Neuron (in vitro differentiated cells): ENCODE results near the gene TMCO1.
"Not testable (repeated sequence)": the region's sequence is repeated elsewhere in the genome, so short reads cannot be mapped to it uniquely, and the experiment has no call there.

Experiments used
- H2AFZ ChIP-seq: one replicate; pipeline ENCODE4 v1.6.1; 2013; ENCODE audit warnings: low read depth, mild to moderate bottlenecking, inconsistent platforms, low read length, moderate library complexity
- H3K27me3 ChIP-seq: one replicate; pipeline ENCODE4 v1.6.1; 2013; ENCODE audit warnings: low read length; ENCODE audit not compliant: insufficient read depth
- H3K36me3 ChIP-seq: one replicate; pipeline ENCODE4 v1.6.1; 2013; ENCODE audit warnings: low read length; ENCODE audit not compliant: insufficient read depth
- H3K4me1 ChIP-seq: one replicate; pipeline ENCODE4 v1.6.1; 2013; ENCODE audit warnings: low read length; ENCODE audit not compliant: insufficient read depth
- H3K4me3 ChIP-seq: 2 replicates; pipeline ENCODE4 v1.5.1; 2013; ENCODE audit warnings: mild to moderate bottlenecking, low read length, moderate library complexity
- H3K9me3 ChIP-seq: one replicate; pipeline ENCODE4 v1.6.1; 2013; ENCODE audit warnings: low read length

TMCO1 gene

DNA sequence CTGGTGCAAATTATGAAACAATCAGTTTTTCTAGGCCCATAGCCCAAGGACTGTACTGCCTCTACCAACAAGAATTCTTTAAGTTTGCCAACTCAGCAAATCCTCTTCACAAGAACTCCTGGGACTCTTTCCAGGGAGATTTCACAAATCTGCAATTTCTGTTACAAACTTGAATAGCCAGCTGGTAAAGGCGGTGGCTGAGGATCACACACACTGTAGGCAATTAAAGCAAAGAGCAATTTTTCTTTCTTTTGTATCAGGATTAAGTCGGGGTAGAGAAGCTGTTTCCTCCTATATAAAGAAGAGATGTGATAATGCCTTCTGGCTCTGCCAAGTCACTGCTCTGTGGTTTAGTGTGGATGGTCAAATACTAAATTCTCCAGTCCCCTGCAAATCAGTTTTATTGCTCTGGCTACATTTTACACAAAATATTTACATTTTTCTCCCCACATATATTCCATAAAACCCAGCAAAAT is 72.0 kb downstream of the TMCO1 start:
- H3K9me3 ChIP-seq: peaks cover 3% of the 10 kb centered on the region
- H2AFZ ChIP-seq: no peak overlapping the region
- H3K36me3 ChIP-seq: peaks cover 2% of the 10 kb centered on the region
- peak overlapping the region; percentile 53 for H3K4me3 ChIP-seq
- H3K27me3 ChIP-seq: no peaks in the 10 kb centered on the region
- peaks cover 1% of the 10 kb centered on the region for H3K4me1 ChIP-seq

DNA sequence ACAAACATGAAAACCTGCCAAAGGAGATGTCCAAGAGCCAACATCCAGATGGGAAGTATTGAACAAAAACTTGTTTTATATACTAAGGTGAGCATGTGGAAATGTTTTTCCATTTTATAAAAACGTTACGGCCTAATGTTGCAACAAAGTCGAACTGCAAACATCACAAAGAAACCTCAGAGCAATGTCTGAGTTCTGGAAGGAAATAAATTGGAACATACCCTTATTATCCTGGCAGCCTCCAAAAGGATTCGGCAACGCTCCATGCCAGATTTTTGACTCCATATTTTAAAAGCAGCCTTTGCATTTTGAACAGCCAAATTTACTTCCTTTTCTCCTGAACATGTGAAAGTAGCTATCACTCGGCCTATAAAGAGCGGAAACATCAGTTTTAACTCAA is 73.6 kb downstream of the TMCO1 start:
- H2AFZ ChIP-seq: no peak overlapping the region
- H3K4me3 ChIP-seq: no peak overlapping the region
- H3K9me3 ChIP-seq: peaks cover 6% of the 10 kb centered on the region
- peaks cover 2% of the 10 kb centered on the region for H3K36me3 ChIP-seq
- H3K4me1 ChIP-seq: peaks cover 1% of the 10 kb centered on the region
- H3K27me3 ChIP-seq: no peaks in the 10 kb centered on the region

DNA sequence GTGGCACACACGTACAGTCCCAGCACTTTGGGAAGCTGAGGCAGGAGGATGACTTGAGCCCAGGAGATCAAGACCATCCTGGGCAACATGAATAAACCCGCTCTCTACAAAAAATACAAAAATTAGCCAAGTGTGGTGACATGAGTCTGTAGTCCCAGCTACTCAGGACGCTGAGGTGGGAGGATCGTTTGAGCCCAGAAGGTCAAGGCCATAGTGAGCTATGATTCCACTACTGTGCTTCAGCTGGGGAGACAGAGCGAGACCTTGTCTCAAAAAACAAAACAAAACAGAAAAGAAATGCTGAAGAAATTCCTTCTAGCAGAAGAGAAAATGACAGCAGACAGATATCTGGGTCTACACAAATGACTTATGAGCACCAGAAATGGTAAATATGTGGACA is 80.6 kb downstream of the TMCO1 start:
- no peak overlapping the region for H3K4me3 ChIP-seq
- H3K36me3 ChIP-seq: peaks cover 19% of the 10 kb centered on the region
- no peaks in the 10 kb centered on the region for H3K4me1 ChIP-seq
- no peak overlapping the region for H2AFZ ChIP-seq
- H3K9me3 ChIP-seq: peaks cover 8% of the 10 kb centered on the region
- H3K27me3 ChIP-seq: no peaks in the 10 kb centered on the region

DNA sequence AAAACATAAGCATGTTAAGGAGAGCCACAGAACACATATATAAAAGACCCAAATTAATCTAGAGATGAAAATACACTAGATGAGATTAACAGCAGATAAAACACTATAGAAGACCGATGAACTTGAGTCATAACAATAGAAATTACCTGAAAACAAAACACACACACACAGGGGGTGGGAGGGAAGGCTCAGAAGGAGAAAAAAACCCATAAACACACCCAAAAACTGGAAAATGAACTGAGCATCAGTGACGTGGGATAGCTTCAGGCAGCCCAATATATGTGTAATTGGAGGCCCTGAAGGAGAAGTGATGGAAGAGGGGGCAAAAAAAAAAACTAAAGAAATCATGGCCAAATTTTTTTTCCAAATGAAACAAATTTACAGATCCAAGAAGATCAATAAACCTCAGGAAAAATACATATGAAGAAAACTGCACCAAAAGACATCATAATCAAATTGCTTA is 81.7 kb downstream of the TMCO1 start:
- H3K4me3 ChIP-seq: no peak overlapping the region
- H3K9me3 ChIP-seq: peaks cover 8% of the 10 kb centered on the region
- no peak overlapping the region for H2AFZ ChIP-seq
- no peaks in the 10 kb centered on the region for H3K27me3 ChIP-seq
- H3K4me1 ChIP-seq: no peaks in the 10 kb centered on the region
- H3K36me3 ChIP-seq: peaks cover 30% of the 10 kb centered on the region

DNA sequence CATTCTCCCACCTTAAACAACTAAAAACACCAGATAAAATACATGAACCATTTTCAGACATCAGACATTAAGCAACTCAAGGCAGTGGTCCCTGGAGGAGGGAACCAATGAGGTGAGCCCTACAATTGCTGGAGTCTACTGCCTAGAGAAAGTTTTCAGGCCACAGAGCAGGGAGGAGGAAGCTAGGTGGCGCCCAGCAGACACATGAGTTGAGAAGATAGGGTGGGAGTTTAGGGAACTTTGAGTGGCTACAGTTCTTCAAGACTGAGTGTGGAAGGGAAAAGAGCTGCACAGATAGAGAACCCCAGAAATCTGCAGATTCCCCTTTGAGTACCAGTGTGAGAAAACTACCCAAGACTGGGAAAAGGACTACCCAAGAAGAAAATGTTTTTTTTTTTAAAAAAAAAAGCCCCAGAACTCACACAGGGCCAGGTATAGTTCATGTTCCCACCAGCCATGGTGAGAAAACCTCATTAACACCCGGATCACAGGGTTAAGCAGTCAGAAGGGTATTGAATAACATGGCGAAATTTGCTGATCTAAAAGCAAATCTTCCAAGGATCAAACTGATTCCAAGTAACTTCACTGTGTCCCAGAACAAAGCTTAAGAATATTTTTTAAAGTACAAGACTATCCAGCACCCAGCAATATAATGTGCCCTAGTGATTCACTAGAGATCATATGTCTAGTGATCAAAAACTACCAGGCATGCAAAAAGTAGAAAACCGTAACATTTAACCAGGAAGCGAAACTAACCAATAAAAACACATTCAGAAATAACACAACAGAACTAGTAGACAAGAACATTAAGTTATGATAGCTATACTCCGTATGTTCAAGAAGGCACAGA is 82.3 kb downstream of the TMCO1 start:
- Histone ChIP-seq H3K4me3 (no peak overlapping the region), H2AFZ (no peak overlapping the region), H3K4me1 (no peaks in the 10 kb centered on the region), H3K9me3 (peaks cover 8% of the 10 kb centered on the region), H3K36me3 (peaks cover 36% of the 10 kb centered on the region), H3K27me3 (no peaks in the 10 kb centered on the region)

DNA sequence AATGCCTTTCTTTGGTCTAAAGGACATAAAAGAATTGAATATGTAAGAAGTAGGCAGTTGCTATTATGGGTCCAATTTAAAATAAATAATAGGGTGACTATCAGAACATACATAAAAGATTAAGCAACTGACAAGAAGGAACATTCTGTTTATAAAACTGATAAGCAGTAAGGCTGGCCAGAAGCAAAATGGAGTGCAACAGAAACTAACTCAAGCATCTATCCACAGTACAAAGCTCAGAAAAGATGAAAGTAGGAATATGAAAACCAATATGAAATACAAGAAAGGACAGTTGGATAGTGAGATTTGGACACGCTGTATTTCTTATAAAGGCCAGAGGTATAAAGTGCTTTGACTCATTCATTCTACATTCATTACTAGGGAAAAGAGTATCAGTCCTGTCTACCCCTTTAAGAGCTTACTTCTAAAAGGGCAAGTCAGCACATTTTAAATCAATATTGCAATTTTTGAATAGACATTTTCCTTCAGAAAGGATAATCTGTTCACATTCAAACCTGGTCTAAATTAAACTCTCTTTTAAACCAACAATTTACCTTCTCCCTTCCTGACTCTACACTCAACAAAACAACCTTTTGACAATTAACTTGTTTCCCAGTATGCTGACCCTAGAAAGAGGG is 84.7 kb downstream of the TMCO1 start:
- no peaks in the 10 kb centered on the region for H3K27me3 ChIP-seq
- H3K4me1 ChIP-seq: no peaks in the 10 kb centered on the region
- H3K9me3 ChIP-seq: peaks cover 4% of the 10 kb centered on the region
- peaks cover 51% of the 10 kb centered on the region for H3K36me3 ChIP-seq
- H2AFZ ChIP-seq: no peak overlapping the region
- no peak overlapping the region for H3K4me3 ChIP-seq

DNA sequence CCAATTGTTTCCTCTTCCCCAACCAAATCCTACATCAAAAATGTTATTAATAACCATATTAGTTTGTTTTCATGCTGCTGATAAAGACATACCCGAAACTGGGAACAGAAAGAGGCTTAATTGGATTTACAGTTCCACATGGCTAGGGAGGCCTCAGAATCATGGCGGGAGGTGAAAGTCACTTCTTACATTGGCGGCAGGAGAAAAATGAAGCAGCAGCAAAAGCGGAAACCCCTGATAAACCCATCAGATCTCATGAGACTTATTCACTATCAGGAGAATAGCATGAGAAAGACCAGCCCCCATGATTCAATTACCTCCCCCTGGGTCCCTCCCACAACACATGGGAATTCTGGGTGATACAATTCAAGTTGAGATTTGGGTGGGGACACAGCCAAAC is 87.9 kb downstream of the TMCO1 start:
- H3K4me1 ChIP-seq, H3K4me3 ChIP-seq, H3K27me3 ChIP-seq, H2AFZ ChIP-seq, H3K9me3 ChIP-seq: not testable (repeated sequence)
- H3K36me3 ChIP-seq: peaks cover 58% of the 10 kb centered on the region

DNA sequence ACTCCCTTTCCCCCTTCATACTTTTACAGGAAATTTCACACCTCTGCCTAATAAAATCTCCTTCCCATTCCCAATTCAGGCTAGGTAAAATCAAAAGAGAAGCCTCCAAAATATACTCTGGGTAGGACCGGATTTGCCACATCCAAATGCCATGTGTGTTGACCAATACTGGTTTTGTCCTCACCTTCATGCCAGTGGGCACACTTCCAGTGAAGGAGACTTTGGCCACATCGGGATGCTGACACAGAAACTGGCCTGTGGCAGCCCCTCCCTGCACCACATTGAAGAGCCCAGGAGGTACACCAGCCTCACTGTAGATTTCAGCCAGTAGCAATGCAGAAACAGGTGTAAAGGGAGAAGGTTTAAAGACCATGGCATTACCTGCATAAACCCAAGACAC is 88.4 kb downstream of the TMCO1 start:
- Histone ChIP-seq H3K36me3 (peaks cover 56% of the 10 kb centered on the region), H3K4me1 (no peaks in the 10 kb centered on the region), H3K4me3 (no peak overlapping the region), H2AFZ (no peak overlapping the region), H3K9me3 (peaks cover 6% of the 10 kb centered on the region), H3K27me3 (no peaks in the 10 kb centered on the region)

DNA sequence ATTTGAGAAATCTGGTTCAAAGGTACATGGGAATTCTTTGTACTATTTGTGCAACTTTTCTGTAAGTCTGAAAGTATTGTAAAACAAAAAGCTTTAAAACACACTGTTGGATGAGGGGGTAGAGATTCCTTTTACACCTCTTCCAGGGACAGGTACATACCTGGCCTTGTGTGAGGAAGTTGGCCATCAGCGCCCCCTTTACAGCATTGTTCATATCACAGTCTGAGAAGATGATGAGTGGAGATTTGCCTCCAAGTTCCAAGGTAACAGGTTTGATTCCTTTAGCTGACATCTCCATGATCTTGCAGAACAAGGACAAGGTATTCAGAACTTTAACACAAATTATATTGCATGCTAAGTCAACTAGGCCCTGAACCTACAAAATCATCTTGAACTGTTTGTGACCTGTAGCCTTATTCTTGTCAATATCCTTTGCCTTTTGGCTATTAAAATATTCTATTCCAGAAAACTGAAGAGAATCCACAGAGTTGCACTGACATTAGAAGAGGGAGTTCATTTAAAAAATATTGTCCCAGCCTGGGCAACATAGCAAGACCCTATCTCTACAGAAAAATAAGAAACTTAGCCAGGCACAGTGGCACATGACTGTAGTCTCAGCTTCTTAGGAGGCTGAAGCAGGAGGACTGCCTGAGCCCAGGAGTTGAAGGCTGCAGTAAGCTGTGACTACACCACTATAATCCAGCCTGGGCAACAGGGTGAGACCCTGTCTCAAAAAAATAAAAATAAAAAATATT is 89.2 kb downstream of the TMCO1 start:
- no peaks in the 10 kb centered on the region for H3K27me3 ChIP-seq
- H3K4me3 ChIP-seq: no peak overlapping the region
- H3K4me1 ChIP-seq: no peaks in the 10 kb centered on the region
- peaks cover 6% of the 10 kb centered on the region for H3K9me3 ChIP-seq
- H2AFZ ChIP-seq: no peak overlapping the region
- peaks cover 57% of the 10 kb centered on the region for H3K36me3 ChIP-seq

DNA sequence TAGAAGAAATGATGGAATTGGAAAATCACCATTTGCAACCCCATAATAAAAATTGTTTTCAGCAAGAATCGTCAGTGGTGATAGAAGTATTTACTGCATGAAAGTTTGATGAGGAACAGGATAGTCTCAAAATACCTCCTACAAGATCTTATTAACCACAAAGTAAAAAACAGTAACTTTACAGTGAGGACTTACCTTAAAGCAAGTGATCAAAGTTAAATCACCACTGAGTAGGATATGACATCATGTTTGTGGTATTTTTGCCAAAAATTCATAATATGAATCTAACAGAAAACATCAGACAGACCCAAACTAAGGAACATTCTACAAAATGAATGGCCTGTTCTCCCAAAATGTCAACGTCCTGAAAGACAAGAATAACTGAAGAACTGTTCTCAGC is 90.2 kb downstream of the TMCO1 start:
- Histone ChIP-seq H3K9me3 (peaks cover 6% of the 10 kb centered on the region), H3K4me3 (no peak overlapping the region), H2AFZ (no peak overlapping the region), H3K36me3 (peaks cover 57% of the 10 kb centered on the region), H3K27me3 (no peaks in the 10 kb centered on the region), H3K4me1 (no peaks in the 10 kb centered on the region)
